ENCODE results near the gene DNAJC27.

DNAJC27 gene

DNA sequence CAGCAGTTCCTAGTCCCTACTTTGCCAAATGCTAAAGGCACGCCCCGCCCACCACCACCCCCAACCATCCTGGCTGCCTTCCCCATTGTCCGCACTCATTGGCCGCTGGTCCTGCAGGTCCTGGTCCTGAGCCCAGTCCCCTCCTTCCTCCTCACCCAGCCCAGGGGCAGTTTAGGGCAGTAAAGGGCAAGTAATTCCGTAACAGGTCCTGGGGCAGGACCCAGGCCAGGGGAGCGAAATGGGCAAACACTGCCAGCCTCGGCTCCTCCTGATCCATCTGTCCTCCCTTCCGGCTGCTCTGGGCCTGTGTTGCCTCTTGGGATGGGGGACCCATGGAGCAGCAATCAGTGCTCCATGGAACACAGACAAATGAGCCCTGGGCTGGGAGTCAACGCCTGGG lies 57.8 kb downstream of the DNAJC27 start:
- Histone ChIP-seq H3K9ac (ENCODE audit: low read length) (no peak overlapping the region), H3K27me3 (ENCODE audit: control insufficient read depth, insufficient read depth, low read length) (peaks cover 8% of the 10 kb centered on the region), H3K4me1 (ENCODE audit: control insufficient read depth, insufficient read depth, low read length) (peaks cover 7% of the 10 kb centered on the region), H3K9me3 (ENCODE audit: control insufficient read depth, low read length) (no peaks in the 10 kb centered on the region), H3K4me3 (ENCODE audit: low read length) (no peak overlapping the region), H3K36me3 (ENCODE audit: control insufficient read depth, insufficient read depth, low read length) (no peaks in the 10 kb centered on the region)

DNA sequence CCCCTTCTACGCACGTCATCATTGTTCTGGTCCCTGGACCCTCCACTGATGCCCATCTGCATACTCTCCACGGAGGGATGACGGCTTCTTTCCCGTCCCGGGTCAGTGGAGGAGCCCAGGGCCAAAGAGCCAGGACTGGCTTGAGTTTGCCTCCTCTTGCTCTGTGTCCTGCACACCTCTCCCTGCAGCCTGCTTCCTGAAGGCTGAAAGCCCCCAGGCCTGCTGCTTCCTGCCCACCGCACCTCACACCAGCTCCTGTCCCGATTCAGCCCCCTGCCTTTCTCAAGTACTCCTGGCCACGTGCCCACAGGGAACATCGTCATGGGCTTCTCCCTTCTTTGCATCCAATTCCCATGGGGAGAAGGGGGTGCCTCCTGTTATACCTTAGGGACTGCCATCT lies 58.8 kb downstream of the DNAJC27 start:
- H3K9ac ChIP-seq (ENCODE audit: low read length): no peak overlapping the region

GRCh38 chr2:24912523-24912922 lies 59.2 kb downstream of the DNAJC27 start:
- no peak overlapping the region for H3K9ac ChIP-seq (ENCODE audit: low read length)
- H3K27me3 ChIP-seq (ENCODE audit: control insufficient read depth, insufficient read depth, low read length): peaks cover 2% of the 10 kb centered on the region
- no peak overlapping the region for H3K4me3 ChIP-seq (ENCODE audit: low read length)
- no peaks in the 10 kb centered on the region for H3K4me1 ChIP-seq (ENCODE audit: control insufficient read depth, insufficient read depth, low read length)
- H3K9me3 ChIP-seq (ENCODE audit: control insufficient read depth, low read length): no peaks in the 10 kb centered on the region
- no peaks in the 10 kb centered on the region for H3K36me3 ChIP-seq (ENCODE audit: control insufficient read depth, insufficient read depth, low read length)

More for the DNA sequence above, 58.8 kb downstream of the DNAJC27 start:
- Histone ChIP-seq H3K9me3 (ENCODE audit: control insufficient read depth, low read length) (no peaks in the 10 kb centered on the region), H3K4me1 (ENCODE audit: control insufficient read depth, insufficient read depth, low read length) (no peaks in the 10 kb centered on the region), H3K27me3 (ENCODE audit: control insufficient read depth, insufficient read depth, low read length) (peaks cover 6% of the 10 kb centered on the region), H3K4me3 (ENCODE audit: low read length) (no peak overlapping the region), H3K36me3 (ENCODE audit: control insufficient read depth, insufficient read depth, low read length) (no peaks in the 10 kb centered on the region)

DNA sequence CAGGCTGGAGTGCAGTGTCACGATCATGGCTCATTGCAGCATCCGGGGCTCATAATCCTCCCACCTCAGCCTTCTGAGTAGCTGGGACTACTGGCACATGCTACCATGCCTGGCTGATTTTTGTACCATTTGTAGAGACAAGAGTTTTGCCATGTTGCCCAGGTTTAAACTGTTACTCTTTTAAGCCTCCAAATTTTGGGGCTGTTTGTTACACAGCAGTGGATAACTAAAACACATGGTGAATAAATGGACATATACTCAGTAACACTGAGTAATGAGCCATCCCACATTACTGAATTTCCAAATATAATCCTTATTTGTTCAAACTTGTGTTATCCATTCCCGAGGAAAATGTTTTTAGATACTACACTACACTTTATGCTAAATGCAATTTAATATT lies 61.5 kb downstream of the DNAJC27 start:
- no peak overlapping the region for H3K4me3 ChIP-seq (ENCODE audit: low read length)
- H3K36me3 ChIP-seq (ENCODE audit: control insufficient read depth, insufficient read depth, low read length): no peaks in the 10 kb centered on the region
- H3K27me3 ChIP-seq (ENCODE audit: control insufficient read depth, insufficient read depth, low read length): no peaks in the 10 kb centered on the region
- H3K4me1 ChIP-seq (ENCODE audit: control insufficient read depth, insufficient read depth, low read length): no peaks in the 10 kb centered on the region
- no peak overlapping the region for H3K9ac ChIP-seq (ENCODE audit: low read length)
- no peaks in the 10 kb centered on the region for H3K9me3 ChIP-seq (ENCODE audit: control insufficient read depth, low read length)

- Histone ChIP-seq H3K9me3 (ENCODE audit: control insufficient read depth, low read length) (no peaks in the 10 kb centered on the region), H3K27me3 (ENCODE audit: control insufficient read depth, insufficient read depth, low read length) (no peaks in the 10 kb centered on the region), H3K4me1 (ENCODE audit: control insufficient read depth, insufficient read depth, low read length) (no peaks in the 10 kb centered on the region), H3K9ac (ENCODE audit: low read length) (no peak overlapping the region), H3K4me3 (ENCODE audit: low read length) (no peak overlapping the region), H3K36me3 (ENCODE audit: control insufficient read depth, insufficient read depth, low read length) (no peaks in the 10 kb centered on the region)
Measured at GRCh38 chr2:24909555-24910177, 62.1 kb downstream of the DNAJC27 start.

DNA sequence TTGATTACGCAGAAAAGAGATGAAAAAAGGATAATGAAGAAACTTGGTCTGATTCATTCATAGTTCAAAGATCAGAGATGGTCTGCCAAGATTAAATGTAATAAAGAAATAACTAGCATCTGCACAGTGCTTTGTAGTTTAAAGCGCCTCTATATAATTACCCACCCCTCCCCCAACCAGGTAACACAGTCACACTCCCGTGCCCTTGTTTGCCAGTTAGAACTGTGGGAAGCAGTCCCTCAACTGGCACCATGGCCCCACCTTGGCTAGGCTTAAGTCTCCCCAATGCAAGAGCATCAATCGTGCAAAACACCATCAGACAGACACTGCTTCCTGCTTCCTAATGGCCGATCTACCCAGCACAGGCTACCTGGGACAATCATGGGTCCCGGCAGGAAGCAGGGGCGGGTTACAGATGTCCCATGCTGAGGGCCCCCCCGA lies 63.3 kb downstream of the DNAJC27 start:
- no peaks in the 10 kb centered on the region for H3K36me3 ChIP-seq (ENCODE audit: control insufficient read depth, insufficient read depth, low read length)
- H3K9ac ChIP-seq (ENCODE audit: low read length): no peak overlapping the region
- H3K27me3 ChIP-seq (ENCODE audit: control insufficient read depth, insufficient read depth, low read length): no peaks in the 10 kb centered on the region
- no peak overlapping the region for H3K4me3 ChIP-seq (ENCODE audit: low read length)
- H3K4me1 ChIP-seq (ENCODE audit: control insufficient read depth, insufficient read depth, low read length): no peaks in the 10 kb centered on the region
- no peaks in the 10 kb centered on the region for H3K9me3 ChIP-seq (ENCODE audit: control insufficient read depth, low read length)

DNA sequence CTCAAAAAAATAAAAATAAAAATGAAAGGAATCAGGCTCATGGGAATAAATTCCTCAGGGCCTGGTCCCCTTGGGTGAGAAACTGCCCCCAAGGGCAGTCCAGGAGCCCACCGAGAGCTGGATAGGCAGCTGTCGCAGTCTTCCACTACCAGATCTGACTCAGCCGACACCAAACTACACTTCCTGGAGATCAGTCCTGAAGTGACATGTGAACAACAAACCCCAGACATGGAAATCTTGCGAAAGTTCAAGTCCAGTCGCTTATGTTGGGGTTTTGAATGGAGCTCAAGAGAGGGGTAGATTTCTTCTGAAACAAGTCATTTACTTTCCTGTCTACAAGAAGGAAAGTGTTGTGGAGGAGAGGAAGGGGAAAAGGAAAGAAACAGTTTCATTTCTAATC lies 64.6 kb downstream of the DNAJC27 start:
- Histone ChIP-seq H3K4me1 (ENCODE audit: control insufficient read depth, insufficient read depth, low read length) (no peaks in the 10 kb centered on the region), H3K9ac (ENCODE audit: low read length) (no peak overlapping the region), H3K27me3 (ENCODE audit: control insufficient read depth, insufficient read depth, low read length) (no peaks in the 10 kb centered on the region), H3K36me3 (ENCODE audit: control insufficient read depth, insufficient read depth, low read length) (no peaks in the 10 kb centered on the region), H3K9me3 (ENCODE audit: control insufficient read depth, low read length) (no peaks in the 10 kb centered on the region), H3K4me3 (ENCODE audit: low read length) (no peak overlapping the region)

DNA sequence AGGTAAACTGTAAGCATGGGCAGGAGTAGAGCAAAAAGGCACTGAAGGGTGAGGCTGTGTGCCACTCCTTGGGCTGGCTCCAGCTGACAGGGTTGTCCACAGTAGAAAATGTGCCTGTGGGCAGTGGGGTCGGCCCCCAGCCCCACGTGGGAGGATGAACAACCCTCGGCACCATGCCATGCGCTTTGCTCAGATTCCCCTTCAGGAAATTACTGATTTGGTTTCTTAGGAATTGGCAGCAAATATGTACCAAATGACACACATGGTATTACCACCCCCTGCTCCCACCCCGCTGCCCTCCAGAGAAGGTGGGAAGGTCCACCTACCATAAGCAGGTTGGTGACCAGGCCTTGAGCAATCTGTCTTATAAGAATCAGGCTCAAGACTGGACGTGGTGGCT lies 65.3 kb downstream of the DNAJC27 start:
- Histone ChIP-seq H3K4me1 (ENCODE audit: control insufficient read depth, insufficient read depth, low read length) (no peaks in the 10 kb centered on the region), H3K36me3 (ENCODE audit: control insufficient read depth, insufficient read depth, low read length) (no peaks in the 10 kb centered on the region), H3K4me3 (ENCODE audit: low read length) (no peak overlapping the region), H3K9ac (ENCODE audit: low read length) (no peak overlapping the region), H3K9me3 (ENCODE audit: control insufficient read depth, low read length) (no peaks in the 10 kb centered on the region), H3K27me3 (ENCODE audit: control insufficient read depth, insufficient read depth, low read length) (no peaks in the 10 kb centered on the region)

GRCh38 chr2:24903161-24904103 lies 68.3 kb downstream of the DNAJC27 start:
- Histone ChIP-seq H3K4me1 (ENCODE audit: control insufficient read depth, insufficient read depth, low read length) (no peaks in the 10 kb centered on the region), H3K9me3 (ENCODE audit: control insufficient read depth, low read length) (no peaks in the 10 kb centered on the region), H3K4me3 (ENCODE audit: low read length) (no peak overlapping the region), H3K36me3 (ENCODE audit: control insufficient read depth, insufficient read depth, low read length) (no peaks in the 10 kb centered on the region), H3K27me3 (ENCODE audit: control insufficient read depth, insufficient read depth, low read length) (no peaks in the 10 kb centered on the region), H3K9ac (ENCODE audit: low read length) (no peak overlapping the region)

DNA sequence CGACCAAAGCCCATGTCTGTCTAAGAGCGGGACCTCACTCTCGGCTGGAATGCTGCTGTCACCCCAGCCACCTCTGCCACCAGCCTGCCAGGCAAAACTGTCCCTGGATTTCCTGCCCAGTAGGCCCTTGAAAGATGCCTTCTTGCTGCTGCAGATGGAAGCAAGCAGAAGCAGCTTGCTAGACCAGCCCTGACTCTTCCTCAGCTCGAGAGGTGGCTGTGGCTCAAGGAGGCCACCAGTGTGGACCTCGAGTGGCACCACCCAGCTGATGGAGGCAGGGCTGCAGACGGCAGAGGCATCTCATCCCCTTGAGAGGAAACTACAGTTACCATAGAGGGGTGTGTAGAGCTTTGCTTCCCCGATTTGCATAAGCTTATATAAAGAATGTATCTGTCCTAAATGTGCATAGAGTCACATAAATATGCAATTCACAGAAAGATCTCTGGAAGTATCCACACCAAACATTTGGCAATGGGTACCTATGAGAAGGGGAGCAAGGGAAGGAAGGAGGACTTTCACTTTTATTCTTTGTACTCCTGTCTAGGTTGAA lies 72.3 kb downstream of the DNAJC27 start:
- no peak overlapping the region for H3K4me3 ChIP-seq (ENCODE audit: low read length)
- H3K27me3 ChIP-seq (ENCODE audit: control insufficient read depth, insufficient read depth, low read length): no peaks in the 10 kb centered on the region
- H3K9me3 ChIP-seq (ENCODE audit: control insufficient read depth, low read length): no peaks in the 10 kb centered on the region
- no peaks in the 10 kb centered on the region for H3K36me3 ChIP-seq (ENCODE audit: control insufficient read depth, insufficient read depth, low read length)
- no peak overlapping the region for H3K9ac ChIP-seq (ENCODE audit: low read length)
- no peaks in the 10 kb centered on the region for H3K4me1 ChIP-seq (ENCODE audit: control insufficient read depth, insufficient read depth, low read length)

DNA sequence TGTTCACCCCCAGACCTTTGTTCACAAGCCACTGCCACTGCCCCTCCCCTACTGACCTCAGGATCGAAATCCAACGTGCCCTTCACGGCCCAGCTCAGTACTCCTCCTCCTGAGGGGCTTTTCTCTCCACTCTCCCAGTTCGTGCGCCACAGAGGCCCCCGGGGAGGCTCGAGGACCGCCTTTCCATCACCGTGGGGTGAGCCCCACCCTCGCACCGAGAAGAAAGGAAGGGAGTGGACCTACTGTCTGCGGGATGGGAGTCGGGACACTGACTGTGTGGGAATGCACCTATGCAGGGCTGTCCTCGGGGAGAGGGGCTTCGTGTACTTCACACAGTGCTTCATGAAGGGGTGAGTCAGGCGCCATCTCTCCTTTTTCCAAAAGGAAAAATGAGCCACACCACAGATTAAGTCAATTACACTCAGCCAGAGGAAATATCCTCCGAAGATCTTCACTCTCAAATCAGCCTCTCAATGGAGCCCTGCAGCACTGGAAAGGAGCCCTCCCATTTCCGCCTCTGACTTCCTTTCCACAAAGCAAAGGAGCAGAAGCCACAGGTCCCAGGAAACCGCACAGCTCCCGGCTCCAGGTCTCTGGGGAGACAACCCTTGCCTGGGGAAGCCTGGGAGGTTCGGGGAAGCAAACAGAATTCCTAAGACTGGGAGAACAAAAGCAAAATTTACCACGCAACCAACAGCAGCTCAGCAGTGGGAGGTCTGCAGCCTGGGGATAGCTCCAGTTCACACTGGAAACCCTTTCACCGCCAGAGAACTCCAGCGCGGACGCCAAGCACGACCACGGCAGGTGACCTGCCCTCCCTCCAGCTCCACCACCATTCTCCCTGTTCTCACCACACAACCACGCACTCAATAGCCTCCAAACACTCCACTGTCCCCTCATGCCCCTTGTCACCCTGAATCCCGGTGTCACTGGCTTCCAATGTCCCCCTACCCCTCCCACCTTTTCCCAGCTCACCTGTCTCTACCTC lies 73.3 kb downstream of the DNAJC27 start:
- H3K9ac ChIP-seq (ENCODE audit: low read length): no peak overlapping the region
- no peak overlapping the region for H3K4me3 ChIP-seq (ENCODE audit: low read length)
- H3K36me3 ChIP-seq (ENCODE audit: control insufficient read depth, insufficient read depth, low read length): no peaks in the 10 kb centered on the region
- no peaks in the 10 kb centered on the region for H3K9me3 ChIP-seq (ENCODE audit: control insufficient read depth, low read length)
- no peaks in the 10 kb centered on the region for H3K27me3 ChIP-seq (ENCODE audit: control insufficient read depth, insufficient read depth, low read length)
- no peaks in the 10 kb centered on the region for H3K4me1 ChIP-seq (ENCODE audit: control insufficient read depth, insufficient read depth, low read length)

All from mucosa of stomach (tissue), 1 donor.